WTC11 (cell line): ENCODE measurements around the gene ARSB.

Source experiments
- CTCF ChIP-seq: fragments of 200-600 bp; IDR thresholded peaks from 2 replicates; pipeline ENCODE4 v1.8.0; 2022; ENCODE audit warnings: antibody characterized with exemption
- SMAD3 ChIP-seq: sonication (generic); formaldehyde crosslinking; IDR thresholded peaks from 2 replicates; pipeline ENCODE4 v1.8.0; 2022; ENCODE audit warnings: missing genetic modification reagents, mild to moderate bottlenecking, borderline replicate concordance
- USF2 ChIP-seq: sonication (generic); formaldehyde crosslinking; IDR thresholded peaks from 2 replicates; pipeline ENCODE4 v1.8.1; 2023; ENCODE audit warnings: mild to moderate bottlenecking, missing genetic modification reagents, moderate library complexity
- ZNF263 ChIP-seq: sonication (generic); formaldehyde crosslinking; IDR thresholded peaks from 2 replicates; pipeline ENCODE4 v1.8.1; 2022; ENCODE audit warnings: low read depth, mild to moderate bottlenecking, moderate library complexity, missing genetic modification reagents
- ZNF423 ChIP-seq: fragments of 250-450 bp; sonication (Bioruptor Pico); IDR thresholded peaks from 2 replicates; pipeline ENCODE4 v2.1.2; 2022; ENCODE audit warnings: mild to moderate bottlenecking, moderate library complexity

- TF ChIP-seq CTCF (peak; percentile 79), SMAD3 (CRISPR knock-in tag) (no peak), ZNF423 (peak; percentile 94), ZNF263 (no peak), USF2 (CRISPR knock-in tag) (no peak)
Measured at GRCh38 chr5:78899922-78900362, 85.2 kb downstream of the ARSB start.
